HG03039 (cell line): ENCODE measurements around the gene TMEM163.
"Not testable (repeated sequence)": the region's sequence is repeated elsewhere in the genome, so short reads cannot be mapped to it uniquely, and the experiment has no call there.

Experiments
- ATAC-seq: cut with Tn5 transposase; IDR thresholded peaks from one replicate; pipeline ENCODE4 v1.9.1; 2021; ENCODE audit warnings: mild to moderate bottlenecking, moderate library complexity; ENCODE audit not compliant: unreplicated experiment

Gene TMEM163

GRCh38 chr2:134537702-134538101, 181.1 kb downstream of the TMEM163 start:
- no peak for ATAC-seq

GRCh38 chr2:134537121-134537520, 181.7 kb downstream of the TMEM163 start:
- no peak for ATAC-seq

GRCh38 chr2:134536296-134536695, 182.5 kb downstream of the TMEM163 start:
- no peak for ATAC-seq

DNA sequence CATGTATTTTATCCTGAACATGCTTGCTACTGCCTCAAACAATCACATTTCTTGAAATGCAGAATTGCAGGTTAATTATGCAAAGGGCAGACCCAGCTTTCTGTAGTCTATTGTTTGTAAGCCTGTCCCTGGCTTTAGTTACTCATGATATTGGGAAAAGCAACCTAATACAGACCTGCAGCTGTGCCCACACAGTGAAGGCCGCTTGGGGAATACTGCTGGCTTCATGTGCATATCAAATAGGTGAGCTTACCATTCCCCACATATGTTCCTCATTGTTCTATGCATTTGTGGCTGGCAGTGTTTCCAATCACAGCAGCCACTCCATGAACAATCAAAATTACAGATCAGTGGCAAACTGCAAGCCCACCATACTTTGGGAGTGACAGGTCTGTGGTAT, 186.3 kb downstream of the TMEM163 start:
- ATAC-seq, result no peak

- no peak for ATAC-seq
Observed at GRCh38 chr2:134527381-134527780, 191.4 kb downstream of the TMEM163 start.

DNA sequence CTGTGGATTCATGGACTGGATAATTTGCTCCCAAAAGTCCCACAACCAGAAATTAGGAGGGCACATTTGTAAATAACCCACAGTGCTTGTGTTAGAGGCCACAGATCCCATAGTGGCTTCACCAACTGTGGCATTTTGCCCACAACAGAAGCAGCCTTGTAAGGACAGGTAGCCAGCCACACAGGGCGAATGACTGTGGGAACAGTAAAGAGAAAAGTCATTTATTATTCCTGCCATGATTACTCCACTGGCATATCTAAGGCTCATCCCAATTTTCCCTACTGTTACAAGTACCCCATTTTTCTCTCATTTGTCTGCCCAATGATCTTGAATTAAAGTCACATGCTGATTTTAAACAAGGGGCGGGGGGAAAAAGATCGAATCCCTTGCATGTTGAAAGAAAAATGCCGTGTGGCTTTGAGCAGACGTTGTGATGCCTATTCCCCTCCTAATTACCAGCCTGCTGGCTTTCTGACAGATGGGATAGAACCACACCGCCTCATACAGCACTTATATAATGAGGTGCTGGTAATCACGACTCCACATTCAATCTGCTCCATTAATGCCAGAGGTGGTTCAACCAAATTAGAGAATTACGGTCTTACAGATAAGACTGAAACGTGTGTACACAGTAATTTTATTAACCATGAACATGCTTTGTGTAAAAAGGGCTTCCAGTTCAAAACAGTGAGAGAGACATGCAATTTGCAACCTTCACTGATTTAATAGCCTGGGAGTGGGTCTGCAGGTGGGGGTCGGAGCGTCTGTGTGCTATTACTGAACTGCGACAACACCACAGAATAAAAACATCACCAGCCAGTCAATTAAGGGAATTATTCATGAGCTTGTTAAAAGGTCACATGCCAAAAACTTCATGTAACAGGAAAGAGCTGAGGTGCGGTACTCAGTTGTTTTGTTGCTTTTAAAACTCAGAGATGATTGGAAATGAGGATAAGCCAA, 196.0 kb downstream of the TMEM163 start:
- ATAC-seq, result no peak

GRCh38 chr2:134518101-134518500, 200.7 kb downstream of the TMEM163 start:
- ATAC-seq, result no peak

GRCh38 chr2:134515137-134515536, 203.7 kb downstream of the TMEM163 start:
- no peak for ATAC-seq

- ATAC-seq, result no peak
Observed at GRCh38 chr2:134513465-134513804, 205.4 kb downstream of the TMEM163 start.

- ATAC-seq, result no peak
Observed at GRCh38 chr2:134512734-134513464, 205.9 kb downstream of the TMEM163 start.

- ATAC-seq, result no peak
Observed at GRCh38 chr2:134508391-134508790, 210.4 kb downstream of the TMEM163 start.

DNA sequence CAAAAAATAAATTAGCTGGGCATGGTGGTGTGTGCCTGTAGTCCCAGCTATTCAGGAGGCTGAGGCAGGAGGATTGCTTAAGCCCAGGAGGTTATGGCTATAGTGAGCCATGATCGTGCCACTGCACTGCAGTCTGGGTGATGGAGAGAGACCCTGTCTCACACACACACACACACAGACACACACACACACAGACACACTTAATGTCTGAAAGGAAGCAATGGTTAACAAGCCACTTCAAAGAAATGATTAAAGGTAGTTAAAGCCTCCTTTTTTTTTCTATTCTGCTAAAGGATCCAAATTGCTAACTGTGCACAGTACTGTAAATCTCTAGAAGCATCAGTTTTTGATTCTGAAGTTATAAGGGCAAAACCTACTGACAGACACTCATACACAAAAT, 211.1 kb downstream of the TMEM163 start:
- ATAC-seq, result no peak

- not testable (repeated sequence) for ATAC-seq
Observed at GRCh38 chr2:134507159-134507558, 211.6 kb downstream of the TMEM163 start.

GRCh38 chr2:134505446-134505845, 213.4 kb downstream of the TMEM163 start:
- ATAC-seq, result no peak

- ATAC-seq, result no peak
Observed at GRCh38 chr2:134504586-134505336, 214.0 kb downstream of the TMEM163 start.

DNA sequence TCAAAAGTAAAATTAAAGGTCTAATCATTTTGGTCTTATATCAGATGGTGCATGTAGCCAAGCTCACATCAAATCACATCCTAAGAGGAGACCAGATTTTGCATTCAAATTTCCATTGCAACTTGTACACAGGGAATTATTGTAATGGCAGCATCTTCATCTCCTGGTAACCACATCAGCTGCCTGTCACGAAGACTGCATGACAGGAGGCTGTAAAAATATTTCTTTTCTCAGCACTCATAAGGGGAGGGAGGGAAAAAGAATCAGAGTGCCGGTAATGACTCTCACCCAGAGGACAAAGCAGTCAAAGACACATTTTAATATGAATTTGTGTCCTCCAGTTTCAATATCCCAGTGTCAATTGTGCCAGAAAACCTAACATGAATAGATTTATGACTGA, 216.7 kb downstream of the TMEM163 start:
- ATAC-seq, result no peak

DNA sequence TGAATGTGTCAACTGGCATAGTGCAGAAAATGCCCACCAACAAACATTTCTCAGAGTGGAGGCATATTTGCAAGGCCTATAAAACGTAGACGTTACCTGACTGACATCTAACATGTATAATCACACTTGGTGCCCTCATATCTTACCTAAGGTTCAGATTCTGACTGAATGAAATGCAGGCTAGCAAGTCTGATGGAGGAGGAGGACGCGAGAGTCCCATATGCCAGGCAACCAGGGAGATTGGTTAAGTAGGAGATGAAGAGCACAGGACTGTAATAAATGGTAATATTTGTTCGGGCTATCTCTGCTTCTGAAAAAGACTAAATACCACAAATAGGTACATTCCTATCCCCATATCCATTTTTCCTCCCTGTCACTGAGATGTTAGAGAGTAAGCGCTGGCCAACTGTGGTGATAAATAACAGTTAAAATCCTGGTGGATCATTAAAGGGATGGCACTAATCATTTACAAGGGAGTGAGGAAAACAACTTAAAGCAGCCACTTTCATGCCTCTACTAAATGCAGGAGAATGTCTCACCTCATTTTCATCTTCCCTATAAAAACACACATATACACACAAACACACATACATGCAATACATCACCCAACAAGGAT, 217.2 kb downstream of the TMEM163 start:
- ATAC-seq, result no peak

- ATAC-seq, result no peak
Observed at GRCh38 chr2:134500211-134500935, 218.4 kb downstream of the TMEM163 start.

- ATAC-seq, result no peak
Observed at GRCh38 chr2:134499307-134499926, 219.4 kb downstream of the TMEM163 start.

DNA sequence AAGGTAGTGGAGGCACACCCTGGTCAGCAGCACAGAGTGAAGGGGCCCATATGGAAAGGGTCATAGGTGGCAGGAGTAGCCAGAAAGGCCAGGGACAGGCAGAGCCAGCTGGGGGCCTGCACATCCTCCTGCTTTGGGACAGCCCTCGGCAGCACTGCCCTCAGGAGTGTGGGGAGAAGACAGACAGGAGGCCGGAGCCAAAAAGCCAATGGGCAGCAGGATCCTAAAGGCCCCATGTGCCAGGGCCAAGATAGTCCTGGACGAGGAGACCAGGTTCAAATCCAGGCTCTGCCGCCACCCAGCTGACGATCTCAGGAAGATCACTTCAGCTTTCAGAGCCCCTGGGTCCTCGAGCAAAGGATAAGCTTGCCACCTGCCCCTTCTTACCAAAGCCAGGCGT, 220.1 kb downstream of the TMEM163 start:
- no peak for ATAC-seq
